Measurements from ENCODE around the gene GLP2R. TPM values are rescaled to one million over a fixed set of nuclear protein-coding genes. Genes with fewer than 3 reads are reported as not detected.

The GLP2R gene
- total and polyA plus RNA-seq, 10 of the 15 experiments (the other 5 are each of a cell fraction or from before 2014, with no cell fraction given), result not detected

- H3K4me1 ChIP-seq (ENCODE audit: control insufficient read depth, insufficient read depth, low read length), result no peaks in the 10 kb centered on the region
- H3K9me3 ChIP-seq (replicated peaks; ENCODE audit: control insufficient read depth, insufficient read depth, low read length), result no peaks in the 10 kb centered on the region
- in situ Hi-C loops (cut with MboI), result no loop called here
- H3K79me2 ChIP-seq (ENCODE audit: control insufficient read depth, insufficient read depth, low read length), result no peaks in the 10 kb centered on the region
- ATAC-seq (no peak), DNase-seq (ENCODE audit: low read depth, low spot score) (no peak), FAIRE-seq (no peak)
- no TSS peak for BruUV-seq (replicated peaks)
- H3K4me2 ChIP-seq (ENCODE audit: control insufficient read depth, insufficient read depth), result no peak overlapping the region
- RAD21 ChIA-PET (ENCODE audit: unreplicated experiment), result no interaction called here
- no peaks in the 10 kb centered on the region for H3K36me3 ChIP-seq (ENCODE audit: control insufficient read depth in 2 of 2, insufficient read depth in 2 of 2, low read length in 1 of 2)
- no peaks in the 10 kb centered on the region for H4K20me1 ChIP-seq (ENCODE audit: control insufficient read depth, insufficient read depth)
- no peak overlapping the region for H3K4me3 ChIP-seq
- POLR2A ChIA-PET, result no interaction called here
- TF ChIP-seq HDAC2 (IDR thresholded peaks at IDR 0.05) (no peak), MEF2A (IDR thresholded peaks at IDR 0.05; ENCODE audit: insufficient read depth, low read depth, low read length) (no peak), RCOR1 (conservative IDR thresholded peaks at IDR 0.05; ENCODE audit: low read depth, low read length) (no peak), POLR2AphosphoS2 (IDR thresholded peaks at IDR 0.05; ENCODE audit: low read depth, low read length) (no peak), PML (IDR thresholded peaks at IDR 0.05; ENCODE audit: low read length) (no peak), SUPT20H (IDR thresholded peaks at IDR 0.05; ENCODE audit: borderline replicate concordance, control insufficient read depth, low read depth, low read length) (no peak), ZSCAN29 (IDR thresholded peaks at IDR 0.05) (no peak)
- H2AFZ ChIP-seq (ENCODE audit: control insufficient read depth, low read depth, low read length), result no peak overlapping the region
- H3K9ac ChIP-seq (ENCODE audit: control insufficient read depth, insufficient read depth, low read length), result no peak overlapping the region
- 52% methylated on average over 11 of the region's 11 CpGs for WGBS (ENCODE audit: insufficient coverage, insufficient replicate concordance, low lambda C conversion rate, missing lambda C conversion rate)
- H3K27me3 ChIP-seq (replicated peaks in 1 of 2; ENCODE audit: control insufficient read depth in 2 of 2, insufficient read depth in 2 of 2, low read length in 1 of 2), result no peaks in the 10 kb centered on the region
- SMC1A ChIA-PET (ENCODE audit: uncharacterized antibody, unreplicated experiment), result no interaction called here
- CTCF ChIA-PET, result no interaction called here
- intact Hi-C loops (cut with micrococcal nuclease; ENCODE audit: unreplicated experiment), result no loop called here
- H3K27ac ChIP-seq (ENCODE audit: control insufficient read depth, insufficient read depth), result no peak overlapping the region
These were observed 14.2 kb upstream of the GLP2R start for GRCh38 chr17:9811537-9811936.

- H3K27ac ChIP-seq (ENCODE audit: control insufficient read depth, insufficient read depth), result no peak overlapping the region
- intact Hi-C loops (cut with micrococcal nuclease; ENCODE audit: unreplicated experiment), result no loop called here
- no peaks in the 10 kb centered on the region for H4K20me1 ChIP-seq (ENCODE audit: control insufficient read depth, insufficient read depth)
- H3K9me3 ChIP-seq (replicated peaks; ENCODE audit: control insufficient read depth, insufficient read depth, low read length), result no peaks in the 10 kb centered on the region
- ChIA-PET SMC1A (ENCODE audit: uncharacterized antibody, unreplicated experiment) (no interaction called here), POLR2A (no interaction called here), RAD21 (ENCODE audit: unreplicated experiment) (no interaction called here), CTCF (no interaction called here)
- no peak overlapping the region for H3K4me3 ChIP-seq
- DNase-seq (ENCODE audit: low read depth, low spot score), result no peak
- no peak overlapping the region for H3K4me2 ChIP-seq (ENCODE audit: control insufficient read depth, insufficient read depth)
- 62% methylated on average over 9 of the region's 9 CpGs for WGBS (ENCODE audit: insufficient coverage, insufficient replicate concordance, low lambda C conversion rate, missing lambda C conversion rate)
- TF ChIP-seq ATF7 (IDR thresholded peaks at IDR 0.05; ENCODE audit: low read depth), result no peak
- TF ChIP-seq ZNF274 (IDR thresholded peaks at IDR 0.05; ENCODE audit: insufficient read depth, insufficient read length), result no peak
- TF ChIP-seq MYC (IDR thresholded peaks at IDR 0.05; ENCODE audit: insufficient read depth, insufficient read length, insufficient replicate concordance, low read length, severe bottlenecking), result no peak
- no peak for TF ChIP-seq CBX3 (IDR thresholded peaks at IDR 0.05; ENCODE audit: borderline replicate concordance, low read depth)
- no peak for TF ChIP-seq CREB1 (IDR thresholded peaks at IDR 0.05; ENCODE audit: low read depth)
- TF ChIP-seq TBL1XR1 (IDR thresholded peaks at IDR 0.05; ENCODE audit: low read depth, low read length), result no peak
- TF ChIP-seq CEBPZ (IDR thresholded peaks at IDR 0.05; ENCODE audit: low read depth, low read length), result no peak
- no peak for ATAC-seq
- H3K9ac ChIP-seq (ENCODE audit: control insufficient read depth, insufficient read depth, low read length), result no peak overlapping the region
- H3K79me2 ChIP-seq (ENCODE audit: control insufficient read depth, insufficient read depth, low read length), result no peaks in the 10 kb centered on the region
- no peaks in the 10 kb centered on the region for H3K36me3 ChIP-seq (ENCODE audit: control insufficient read depth in 2 of 2, insufficient read depth in 2 of 2, low read length in 1 of 2)
- no peak overlapping the region for H2AFZ ChIP-seq (ENCODE audit: control insufficient read depth, low read depth, low read length)
- FAIRE-seq, result no peak
- H3K27me3 ChIP-seq (replicated peaks in 1 of 2; ENCODE audit: control insufficient read depth in 2 of 2, insufficient read depth in 2 of 2, low read length in 1 of 2), result no peaks in the 10 kb centered on the region
- no peaks in the 10 kb centered on the region for H3K4me1 ChIP-seq (ENCODE audit: control insufficient read depth, insufficient read depth, low read length)
- BruUV-seq (replicated peaks), result no TSS peak
- in situ Hi-C loops (cut with MboI), result no loop called here
These were observed 12.6 kb upstream of the GLP2R start for GRCh38 chr17:9813166-9813565.
